ENCODE results near the gene PDLIM5. TPM values are rescaled to one million over a fixed set of nuclear protein-coding genes. Genes with fewer than 3 reads are reported as not detected.

The PDLIM5 gene
- total RNA-seq, 4 donors from 2014 or later: 90.5 to 148 (median 115) TPM

DNA sequence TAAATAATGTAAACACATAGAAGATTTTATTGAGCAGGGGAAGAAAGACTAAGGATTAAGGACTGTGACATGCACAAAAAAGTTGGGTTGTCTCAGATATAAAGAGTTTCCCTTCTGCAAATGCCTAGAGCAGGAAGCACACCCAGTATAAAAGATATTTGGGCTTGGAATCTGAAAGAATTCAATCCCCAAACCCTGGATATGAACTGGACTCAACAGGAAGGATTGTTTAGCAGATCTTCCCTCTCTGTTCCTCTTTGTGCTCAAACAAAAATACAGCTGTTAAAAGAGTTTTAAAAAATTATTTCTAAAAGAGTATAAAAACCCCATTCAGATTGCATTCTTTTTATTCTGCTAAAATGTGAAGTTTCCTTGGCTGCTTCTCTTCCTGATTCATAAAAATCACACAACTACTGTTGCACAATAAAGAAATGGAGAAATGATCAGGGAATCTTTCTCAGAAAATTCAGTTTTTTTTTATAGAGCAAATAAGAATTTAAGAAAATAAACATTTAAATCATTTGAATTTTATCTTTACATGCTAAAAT, 71.4 kb downstream of the PDLIM5 start:
- Histone ChIP-seq H3K36me3 (peaks cover 3% of the 10 kb centered on the region), H3K9me3 (no peaks in the 10 kb centered on the region), H3K4me1 (peaks cover 33% of the 10 kb centered on the region), H3K27me3 (no peaks in the 10 kb centered on the region), H3K27ac (no peak overlapping the region), H3K4me3 (no peak overlapping the region)
- TF ChIP-seq EP300 (IDR thresholded peaks at IDR 0.05): no peak
- no peak for TF ChIP-seq POLR2A (IDR thresholded peaks at IDR 0.05)
- no peak for TF ChIP-seq POLR2AphosphoS5 (IDR thresholded peaks at IDR 0.05)
- TF ChIP-seq, protein P1, sequence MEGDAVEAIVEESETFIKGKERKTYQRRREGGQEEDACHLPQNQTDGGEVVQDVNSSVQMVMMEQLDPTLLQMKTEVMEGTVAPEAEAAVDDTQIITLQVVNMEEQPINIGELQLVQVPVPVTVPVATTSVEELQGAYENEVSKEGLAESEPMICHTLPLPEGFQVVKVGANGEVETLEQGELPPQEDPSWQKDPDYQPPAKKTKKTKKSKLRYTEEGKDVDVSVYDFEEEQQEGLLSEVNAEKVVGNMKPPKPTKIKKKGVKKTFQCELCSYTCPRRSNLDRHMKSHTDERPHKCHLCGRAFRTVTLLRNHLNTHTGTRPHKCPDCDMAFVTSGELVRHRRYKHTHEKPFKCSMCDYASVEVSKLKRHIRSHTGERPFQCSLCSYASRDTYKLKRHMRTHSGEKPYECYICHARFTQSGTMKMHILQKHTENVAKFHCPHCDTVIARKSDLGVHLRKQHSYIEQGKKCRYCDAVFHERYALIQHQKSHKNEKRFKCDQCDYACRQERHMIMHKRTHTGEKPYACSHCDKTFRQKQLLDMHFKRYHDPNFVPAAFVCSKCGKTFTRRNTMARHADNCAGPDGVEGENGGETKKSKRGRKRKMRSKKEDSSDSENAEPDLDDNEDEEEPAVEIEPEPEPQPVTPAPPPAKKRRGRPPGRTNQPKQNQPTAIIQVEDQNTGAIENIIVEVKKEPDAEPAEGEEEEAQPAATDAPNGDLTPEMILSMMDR (IDR thresholded peaks at IDR 0.05): no peak
- DNase-seq (ENCODE audit: low spot score in 2 of 2): no peak

DNA sequence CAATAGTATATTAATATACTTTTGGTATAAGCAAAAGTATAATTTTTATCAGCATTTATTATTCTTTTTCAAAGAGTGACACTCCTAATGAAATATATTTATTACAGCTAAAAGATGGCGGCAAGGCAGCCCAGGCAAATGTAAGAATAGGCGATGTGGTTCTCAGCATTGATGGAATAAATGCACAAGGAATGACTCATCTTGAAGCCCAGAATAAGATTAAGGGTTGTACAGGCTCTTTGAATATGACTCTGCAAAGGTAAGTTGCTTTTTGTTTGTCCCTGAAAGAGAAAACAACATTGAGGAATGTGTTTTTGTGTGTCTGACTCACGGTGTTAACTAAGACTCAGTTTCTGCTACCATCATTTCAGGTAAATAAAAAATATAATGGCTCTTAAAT, 71.9 kb downstream of the PDLIM5 start:
- H3K4me1 ChIP-seq: peaks cover 33% of the 10 kb centered on the region
- no peak for DNase-seq (ENCODE audit: low spot score in 2 of 2)
- H3K27ac ChIP-seq: no peak overlapping the region
- TF ChIP-seq, protein P1 (IDR thresholded peaks at IDR 0.05): no peak
- TF ChIP-seq POLR2A (IDR thresholded peaks at IDR 0.05) (no peak), EP300 (IDR thresholded peaks at IDR 0.05) (no peak), POLR2AphosphoS5 (IDR thresholded peaks at IDR 0.05) (no peak)
- H3K4me3 ChIP-seq: no peak overlapping the region
- H3K27me3 ChIP-seq: no peaks in the 10 kb centered on the region
- H3K9me3 ChIP-seq: no peaks in the 10 kb centered on the region
- peaks cover 3% of the 10 kb centered on the region for H3K36me3 ChIP-seq
- WGBS: 96% methylated on average over 3 of the region's 3 CpGs

DNA sequence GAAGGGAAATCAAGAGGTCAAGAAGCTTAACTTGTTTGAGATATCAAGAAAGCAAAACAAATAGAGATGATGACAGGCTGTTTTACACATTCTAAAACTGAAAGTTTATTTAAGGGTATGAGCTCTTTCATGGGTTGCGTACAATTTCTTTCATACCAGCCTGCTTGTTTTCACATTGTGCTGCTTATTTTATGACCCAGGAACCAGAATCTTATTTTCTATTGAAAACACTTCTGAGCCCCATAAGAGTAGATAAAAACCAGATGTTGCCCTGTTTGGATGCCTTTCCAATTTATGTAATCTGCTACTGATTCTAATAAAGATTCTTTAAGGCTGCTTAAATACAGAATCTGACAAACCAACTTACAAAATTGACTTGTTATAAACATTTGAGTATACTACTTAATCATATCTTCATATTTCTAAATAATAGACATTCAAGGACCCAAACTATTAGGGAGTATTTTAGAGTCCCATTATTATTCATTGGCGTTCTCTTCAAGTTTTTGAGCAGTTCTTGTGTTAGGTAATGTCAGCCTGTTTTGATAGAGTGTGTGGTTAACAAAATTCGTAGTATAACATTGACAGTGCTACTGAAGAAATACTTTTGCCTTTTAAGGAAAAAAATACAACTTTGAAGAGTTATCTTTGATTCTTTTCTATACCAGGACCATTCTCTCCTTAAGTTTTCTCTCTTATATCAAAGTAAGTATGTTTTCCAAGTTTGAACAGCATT, 74.4 kb downstream of the PDLIM5 start:
- Histone ChIP-seq H3K4me1 (peaks cover 18% of the 10 kb centered on the region), H3K9me3 (no peaks in the 10 kb centered on the region), H3K27ac (no peak overlapping the region), H3K27me3 (no peaks in the 10 kb centered on the region), H3K36me3 (peaks cover 3% of the 10 kb centered on the region), H3K4me3 (no peak overlapping the region)
- TF ChIP-seq POLR2AphosphoS5 (IDR thresholded peaks at IDR 0.05) (no peak), POLR2A (IDR thresholded peaks at IDR 0.05) (no peak), EP300 (IDR thresholded peaks at IDR 0.05) (no peak)
- TF ChIP-seq, protein P1 (IDR thresholded peaks at IDR 0.05): no peak
- 62% methylated on average over 3 of the region's 3 CpGs for WGBS
- DNase-seq (ENCODE audit: low spot score in 2 of 2): no peak

DNA sequence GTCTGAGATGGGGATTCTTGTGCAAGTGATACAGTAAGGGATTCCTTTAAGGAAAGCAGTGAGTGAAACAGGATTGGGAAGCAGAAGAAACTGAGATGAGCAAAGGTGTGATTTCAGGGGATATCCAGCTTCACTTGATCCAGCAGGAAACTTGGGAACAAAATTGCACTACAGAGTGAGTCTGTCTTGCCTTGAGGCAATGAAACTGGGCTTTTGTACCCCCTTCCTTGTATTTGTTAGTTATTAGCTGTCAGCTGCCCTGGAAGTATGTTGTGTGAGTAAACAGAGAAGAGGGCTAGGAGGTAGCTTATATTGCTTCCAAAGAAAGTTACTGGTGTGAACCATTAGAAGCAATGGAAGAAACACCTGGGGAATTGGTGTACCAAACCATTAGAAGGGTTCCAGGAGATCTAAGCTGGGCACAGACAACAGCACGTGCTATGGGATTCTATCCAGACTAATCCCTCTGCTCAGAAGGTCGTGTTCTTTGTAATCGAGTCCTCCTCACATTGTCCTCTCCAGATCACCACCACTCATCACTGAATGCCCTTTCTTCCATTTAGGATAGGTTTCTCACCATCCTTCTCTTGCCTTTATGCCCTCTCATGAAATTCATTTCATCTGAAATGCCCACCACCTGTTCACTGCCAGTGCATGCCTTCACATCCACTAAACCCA, 76.0 kb downstream of the PDLIM5 start:
- TF ChIP-seq EP300 (IDR thresholded peaks at IDR 0.05): no peak
- TF ChIP-seq, protein P1 (IDR thresholded peaks at IDR 0.05): no peak
- TF ChIP-seq POLR2AphosphoS5 (IDR thresholded peaks at IDR 0.05): no peak
- no peak for TF ChIP-seq POLR2A (IDR thresholded peaks at IDR 0.05)
- peaks cover 15% of the 10 kb centered on the region for H3K4me1 ChIP-seq
- no peak overlapping the region for H3K27ac ChIP-seq
- H3K9me3 ChIP-seq: no peaks in the 10 kb centered on the region
- no peak for DNase-seq (ENCODE audit: low spot score in 2 of 2)
- H3K4me3 ChIP-seq: no peak overlapping the region
- H3K36me3 ChIP-seq: peaks cover 3% of the 10 kb centered on the region
- H3K27me3 ChIP-seq: no peaks in the 10 kb centered on the region
- WGBS: 79% methylated on average over 3 of the region's 3 CpGs

DNA sequence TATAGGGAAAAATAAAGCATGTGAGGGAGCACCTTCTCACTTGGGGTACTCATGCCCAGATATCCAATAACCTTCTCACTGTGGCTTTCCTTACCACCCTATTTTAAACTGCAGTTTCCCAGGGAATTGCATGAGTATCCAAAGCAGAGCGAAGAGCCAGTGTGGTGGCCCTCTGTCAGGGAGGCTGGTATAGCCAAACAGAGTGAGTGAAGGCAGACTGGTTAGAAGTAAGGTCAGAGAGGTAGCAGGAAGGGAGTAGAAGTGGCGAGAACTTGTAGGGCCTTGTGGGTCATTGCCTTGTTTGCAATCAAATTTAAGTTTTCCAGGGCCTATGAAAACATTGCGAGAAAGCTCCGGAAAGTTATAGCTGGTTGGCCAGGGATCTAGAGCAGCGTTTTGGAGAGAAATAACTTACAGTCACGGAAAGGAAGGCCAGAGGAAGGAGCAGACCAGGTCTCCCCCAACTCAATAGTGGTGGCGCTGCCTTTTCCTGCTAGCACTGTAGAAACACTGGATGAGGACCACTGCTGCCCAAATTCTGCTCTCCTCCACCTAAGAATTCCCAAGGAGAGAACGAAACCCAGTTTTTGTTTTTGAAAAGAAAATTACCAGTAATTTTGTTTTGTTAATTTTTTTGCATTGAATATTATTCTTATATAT, 77.2 kb downstream of the PDLIM5 start:
- Histone ChIP-seq H3K27ac (no peak overlapping the region), H3K4me1 (peaks cover 18% of the 10 kb centered on the region), H3K27me3 (no peaks in the 10 kb centered on the region), H3K36me3 (peaks cover 3% of the 10 kb centered on the region), H3K9me3 (no peaks in the 10 kb centered on the region), H3K4me3 (no peak overlapping the region)
- TF ChIP-seq POLR2AphosphoS5 (IDR thresholded peaks at IDR 0.05): no peak
- TF ChIP-seq EP300 (IDR thresholded peaks at IDR 0.05): no peak
- TF ChIP-seq POLR2A (IDR thresholded peaks at IDR 0.05): no peak
- TF ChIP-seq, protein P1 (IDR thresholded peaks at IDR 0.05): no peak
- WGBS: 93% methylated on average over 8 of the region's 8 CpGs
- DNase-seq (ENCODE audit: low spot score in 2 of 2): no peak

Data from suprapubic skin (tissue), 4 donors.